Activated CD8-positive, alpha-beta memory T cell treated with anti-CD3 and anti-CD28 coated beads for 4 hours (primary cell): Measurements from ENCODE around the gene CKAP5.

Experiments used
- DNase-seq, 2 donors: peaks; one replicate each; pipeline ENCODE4 v3.0.0-alpha.2; 2020; ENCODE audit warnings: low read depth in 2 of 2

The CKAP5 gene

DNA sequence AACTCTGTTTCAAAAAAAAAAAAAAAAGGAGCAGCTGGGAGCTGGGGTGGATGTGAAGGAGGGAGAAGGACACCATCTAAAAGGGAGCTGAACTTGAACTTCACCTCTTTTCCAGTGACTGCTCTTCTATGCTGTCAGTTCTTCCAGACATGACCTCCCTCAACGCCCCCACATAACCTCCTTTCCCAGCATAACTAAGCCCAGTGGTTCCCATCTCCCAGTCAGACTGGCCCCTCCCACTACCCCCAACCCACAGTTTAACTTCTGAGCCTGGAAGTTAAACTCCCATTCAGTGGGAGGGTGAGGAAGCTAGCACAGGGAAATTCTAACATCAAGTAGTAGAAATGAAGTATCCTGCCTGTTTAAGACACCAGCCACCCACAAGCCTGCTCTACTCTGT is 147.5 kb downstream of the CKAP5 start:
- no peak for DNase-seq

DNA sequence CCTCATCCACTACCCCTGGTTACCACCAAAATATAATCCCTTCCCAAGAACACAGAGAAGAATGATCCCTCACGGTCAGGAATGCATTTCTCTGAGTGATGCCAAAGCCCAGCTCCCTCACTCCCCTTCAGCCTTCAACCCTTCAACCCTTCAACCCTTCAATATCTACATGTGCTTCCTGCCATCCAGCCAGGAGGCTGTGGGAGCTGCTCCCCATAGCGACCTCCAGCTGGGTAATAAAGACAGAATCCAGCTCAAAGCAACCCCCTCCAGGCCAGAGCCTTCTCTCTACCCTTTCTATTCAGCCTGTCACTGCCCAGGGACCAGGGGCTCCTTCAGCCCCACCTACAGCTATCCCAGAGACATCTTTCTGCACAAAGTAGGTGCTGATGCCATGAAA is 148.4 kb downstream of the CKAP5 start:
- no peak for DNase-seq

DNA sequence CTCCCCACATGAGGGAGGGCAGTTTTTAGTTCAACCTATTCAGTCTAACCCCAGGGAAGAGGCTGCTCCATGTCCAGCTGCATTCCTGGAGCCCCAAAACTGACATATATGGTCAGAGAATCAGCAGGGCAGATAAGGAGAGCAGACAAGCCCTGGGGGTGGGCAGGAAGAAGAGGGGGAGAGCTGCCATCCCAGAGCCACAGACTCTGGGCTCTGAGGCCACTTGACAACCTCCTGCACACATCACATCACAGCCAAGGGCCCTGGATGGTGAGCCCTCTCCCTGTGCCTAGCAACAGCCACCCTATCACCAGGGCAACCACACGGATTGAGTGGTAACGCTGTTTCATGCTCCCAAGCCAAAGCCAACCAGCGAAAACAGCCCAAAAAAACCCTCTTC is 148.8 kb downstream of the CKAP5 start:
- no peak for DNase-seq

DNA sequence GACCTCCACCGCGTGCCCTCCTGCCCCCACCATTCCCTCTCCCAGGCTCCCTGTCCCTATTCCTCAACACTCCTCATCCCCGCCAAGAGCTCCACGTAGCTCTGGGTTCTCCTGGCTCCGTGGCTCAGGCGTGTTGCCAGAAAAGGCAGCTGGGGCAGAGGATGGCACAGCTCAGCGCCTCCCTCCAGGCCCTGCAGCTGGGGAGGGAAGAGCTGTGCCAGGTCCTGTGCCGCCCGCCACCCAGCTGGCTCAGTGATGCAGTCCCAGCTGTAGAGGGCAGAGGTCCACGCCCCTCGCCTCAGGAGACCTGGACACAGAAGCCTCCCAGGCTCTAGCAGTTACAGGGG is 149.9 kb downstream of the CKAP5 start:
- no peak for DNase-seq

DNA sequence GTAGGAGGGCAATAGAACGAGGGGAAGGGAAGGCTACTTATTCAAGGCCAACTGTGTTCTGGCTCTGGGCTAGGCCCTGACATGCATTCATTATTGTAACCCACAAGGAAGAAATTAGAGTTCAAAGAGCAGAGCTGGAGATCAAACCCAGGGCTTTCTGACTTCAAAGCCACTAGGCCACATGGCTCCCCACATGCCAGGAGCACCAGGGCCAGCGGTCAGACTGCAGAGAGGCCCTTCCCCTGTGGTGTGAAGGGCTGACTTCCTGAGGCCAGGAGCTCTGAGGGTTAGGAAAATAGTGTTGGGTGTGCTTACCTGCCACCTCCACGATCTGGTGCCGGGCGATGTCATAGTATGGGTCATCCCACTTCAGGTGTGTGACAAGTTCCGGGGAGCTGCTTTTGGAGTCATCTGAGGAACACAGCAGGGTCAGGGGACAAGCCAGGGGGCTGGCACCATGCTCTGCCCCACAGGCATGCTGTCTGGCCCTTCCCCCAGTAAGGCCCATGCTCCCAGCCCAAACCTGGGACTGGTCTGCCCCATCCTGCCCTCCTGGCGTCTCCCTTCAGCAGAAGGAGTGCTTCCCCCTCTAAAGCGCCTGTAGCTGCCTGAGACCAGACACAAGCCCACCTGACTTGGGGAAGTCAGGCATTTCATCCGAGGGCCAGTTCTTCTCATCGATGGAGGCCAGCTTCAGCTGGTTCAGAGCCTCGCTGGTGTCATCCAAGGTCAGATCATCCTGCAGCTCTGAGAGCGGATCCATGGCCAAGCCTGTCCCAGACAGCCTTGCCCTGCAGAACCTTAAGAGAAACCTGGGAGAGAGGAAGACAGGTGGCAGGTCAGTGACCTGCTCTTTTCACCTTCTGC is 150.5 kb downstream of the CKAP5 start:
- DNase-seq, result no peak

DNA sequence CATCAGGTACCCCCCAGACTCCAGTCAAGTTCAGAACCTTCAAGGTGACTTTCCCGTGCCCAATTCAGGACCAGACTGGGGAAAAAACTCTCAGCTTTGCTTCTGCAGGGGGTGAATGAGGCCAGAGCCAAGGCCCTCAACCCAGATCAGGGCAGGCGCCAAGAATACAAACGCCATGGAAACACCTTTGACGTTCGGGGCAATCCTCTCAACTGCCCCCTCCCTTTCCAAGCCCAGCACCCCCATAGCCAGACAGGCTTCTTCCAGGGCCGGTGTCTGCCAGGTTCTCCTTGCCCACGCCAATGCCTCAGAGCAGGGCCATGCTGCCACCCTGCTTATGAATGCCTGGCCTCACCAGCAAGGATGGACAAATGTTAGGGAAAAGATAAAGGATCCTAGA is 151.5 kb downstream of the CKAP5 start:
- no peak for DNase-seq

DNA sequence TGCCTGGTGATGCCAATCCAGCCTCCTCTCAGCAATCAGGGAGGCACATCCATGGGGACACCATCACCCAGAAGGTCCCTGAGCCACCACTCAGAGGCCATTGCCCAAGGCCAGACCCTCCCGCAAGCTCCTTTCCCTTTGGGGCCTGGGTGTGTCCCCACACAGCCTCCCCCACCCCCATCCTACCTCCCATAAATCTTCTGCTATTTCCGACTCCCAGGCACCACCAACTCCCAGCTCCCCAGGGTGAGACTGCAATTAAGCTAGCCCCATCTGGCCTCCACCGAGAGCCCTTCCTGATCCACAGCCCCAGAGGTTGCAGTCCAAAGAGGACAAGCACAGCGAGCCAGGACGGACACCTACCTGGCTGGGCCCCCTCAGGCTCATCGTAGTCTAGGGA is 152.0 kb downstream of the CKAP5 start:
- no peak for DNase-seq

DNA sequence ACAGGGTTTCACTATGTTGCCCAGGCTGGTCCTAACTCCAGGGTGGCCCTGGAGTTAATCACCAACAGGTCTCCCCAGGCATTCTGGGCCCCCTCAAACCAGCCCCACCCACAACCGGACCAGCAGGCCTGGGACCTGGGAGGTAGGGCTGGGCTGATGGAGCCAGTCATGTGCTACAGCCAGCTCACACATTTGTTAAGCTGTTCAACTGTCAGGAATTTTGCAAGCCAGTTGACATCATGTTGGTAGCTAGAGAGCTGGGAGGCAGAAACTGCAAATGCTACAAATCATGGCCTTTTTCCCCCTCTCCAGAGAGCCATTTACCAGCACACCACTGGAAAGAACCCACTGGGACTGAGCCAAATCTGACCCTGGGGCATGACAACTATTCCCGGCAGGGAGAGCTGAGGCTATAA is 152.5 kb downstream of the CKAP5 start:
- no peak for DNase-seq
